HuH-7 (cell line): ENCODE results near the gene MYMX.
A peak's percentile ranks its signal among the peaks of the same experiment; 100 is the strongest.
"Not testable (repeated sequence)": the region's sequence is repeated elsewhere in the genome, so short reads cannot be mapped to it uniquely, and the experiment has no call there.

Experiments
- DNase-seq: peaks from one replicate; pipeline ENCODE4 v3.0.0; 2011; ENCODE audit warnings: low spot score

MYMX gene

DNA sequence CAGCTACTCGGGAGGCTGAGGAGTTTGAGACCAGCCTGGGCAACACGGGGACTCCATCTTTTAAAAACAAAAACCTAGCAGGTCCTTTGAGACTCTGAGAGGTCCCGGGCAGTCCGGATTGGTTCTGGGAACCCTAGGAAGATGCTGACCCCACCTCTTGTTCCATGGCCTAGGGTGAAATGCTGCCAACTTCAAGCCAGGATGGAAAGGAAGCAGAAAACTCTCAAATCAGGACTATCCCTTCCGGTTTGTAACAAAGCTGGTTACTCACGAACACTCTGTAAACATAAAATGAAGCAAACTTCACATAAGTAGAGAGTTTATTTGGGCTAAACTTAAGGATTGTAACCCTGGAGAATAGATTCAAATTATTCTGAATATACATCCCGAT lies 30.1 kb upstream of the MYMX start:
- DNase-seq, result no peak

GRCh38 chr6:44188819-44189218 lies 27.9 kb upstream of the MYMX start:
- no peak for DNase-seq

GRCh38 chr6:44189257-44189656 lies 27.5 kb upstream of the MYMX start:
- no peak for DNase-seq

DNA sequence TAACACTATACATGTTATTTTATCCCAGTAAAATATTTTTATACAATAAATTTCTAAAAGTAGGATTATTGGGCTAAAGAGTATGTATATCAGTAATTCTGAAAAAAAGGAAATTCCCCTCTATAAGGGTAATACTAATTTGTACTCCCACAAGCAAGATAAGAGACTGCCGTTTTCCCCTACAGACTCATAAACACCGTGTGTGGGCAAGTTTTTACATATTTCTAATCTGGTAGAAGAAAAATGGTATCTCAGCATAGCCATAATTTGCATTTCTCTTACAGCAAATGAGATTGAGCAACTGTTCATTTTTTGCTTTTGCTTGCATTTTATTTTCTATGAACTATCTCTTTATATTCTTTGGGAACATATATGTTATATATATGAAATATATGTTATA lies 26.0 kb upstream of the MYMX start:
- DNase-seq, result no peak

- no peak for DNase-seq
Measured at GRCh38 chr6:44192428-44193041, 24.2 kb upstream of the MYMX start.

DNA sequence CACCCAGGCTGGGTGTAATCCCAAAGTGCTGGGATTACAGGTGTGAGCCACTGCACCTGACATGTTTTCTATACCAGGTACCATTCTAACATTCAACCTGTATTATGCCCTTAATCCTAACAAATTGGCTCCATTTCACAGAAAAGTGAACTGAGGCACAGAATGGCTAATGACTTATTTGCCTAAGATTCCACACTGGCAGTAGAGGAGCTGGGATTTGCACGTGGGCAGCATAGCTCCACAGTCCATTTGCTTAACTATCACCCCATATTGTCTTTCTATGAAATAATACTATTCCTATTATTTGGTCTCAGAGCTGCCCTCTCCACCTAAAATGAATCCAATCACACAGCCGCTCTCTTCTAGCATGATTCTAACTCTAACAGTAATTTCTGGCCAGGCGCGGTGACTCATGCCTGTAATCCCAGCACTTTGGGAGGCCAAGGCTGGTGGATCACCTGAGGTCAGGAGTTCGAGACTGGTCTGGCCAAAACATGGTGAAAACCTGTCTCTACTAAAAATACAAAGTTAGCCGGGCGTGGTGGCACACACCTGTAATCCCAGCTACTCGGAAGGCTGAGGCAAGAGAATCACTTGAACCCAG lies 23.3 kb upstream of the MYMX start:
- no peak for DNase-seq

GRCh38 chr6:44194326-44194725 lies 22.4 kb upstream of the MYMX start:
- DNase-seq, result no peak

DNA sequence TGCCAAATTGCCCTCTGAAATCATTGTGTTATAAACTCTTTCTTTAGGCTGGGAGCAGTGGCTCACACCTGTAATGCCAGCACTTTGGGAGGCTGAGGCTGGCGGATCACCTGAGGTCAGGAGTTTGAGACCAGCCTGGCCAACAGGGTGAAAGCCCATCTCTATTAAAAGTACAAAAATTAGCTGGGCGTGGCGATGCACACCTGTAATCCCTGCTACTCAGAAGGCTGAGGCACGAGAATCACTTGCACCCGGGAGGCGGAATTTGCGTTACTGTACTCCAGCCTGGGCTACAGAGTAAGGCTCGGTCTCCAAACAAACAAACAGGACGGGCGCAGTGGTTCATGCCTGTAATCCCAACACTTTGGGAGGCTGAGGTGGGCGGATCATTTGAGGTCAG lies 20.4 kb upstream of the MYMX start:
- DNase-seq, result not testable (repeated sequence)

- no peak for DNase-seq
Measured at GRCh38 chr6:44198684-44199083, 18.0 kb upstream of the MYMX start.

- no peak for DNase-seq
Measured at GRCh38 chr6:44199883-44200282, 16.8 kb upstream of the MYMX start.

- DNase-seq, result no peak
Measured at GRCh38 chr6:44201200-44201599, 15.5 kb upstream of the MYMX start.

GRCh38 chr6:44201638-44202303 lies 15.0 kb upstream of the MYMX start:
- DNase-seq, result no peak

DNA sequence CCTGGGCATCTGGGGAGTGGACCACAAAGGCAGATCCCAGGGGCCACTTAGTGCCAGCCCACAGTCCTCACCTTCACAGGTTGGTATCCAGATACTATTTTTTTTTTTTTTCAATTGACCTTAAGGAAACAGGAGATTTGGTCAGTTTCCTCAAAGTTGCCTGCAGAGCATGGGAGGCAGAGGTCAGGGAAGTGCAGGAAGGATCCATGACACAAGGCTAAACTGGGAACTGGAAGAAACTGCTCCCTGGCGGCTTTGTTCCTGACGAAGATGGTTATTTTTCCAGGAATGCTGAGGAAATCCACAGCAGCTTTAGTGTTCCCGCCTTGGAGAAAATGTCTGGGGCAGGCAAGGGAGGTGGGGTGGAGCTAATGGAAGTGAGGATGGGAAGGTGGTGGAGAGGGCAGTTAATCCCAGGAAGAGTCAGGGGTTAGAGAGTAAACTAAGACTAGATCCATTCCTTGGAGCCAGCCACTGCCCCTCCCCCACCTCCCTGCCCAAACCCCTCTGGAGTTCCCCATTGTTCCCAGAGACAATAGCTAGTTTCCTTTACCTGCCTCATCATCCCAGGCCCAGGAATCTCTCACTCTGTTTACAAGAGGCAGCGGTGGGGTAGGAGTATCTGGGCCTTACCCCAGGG lies 14.3 kb upstream of the MYMX start:
- no peak for DNase-seq

GRCh38 chr6:44202972-44203750 lies 13.6 kb upstream of the MYMX start:
- DNase-seq, result no peak

GRCh38 chr6:44203955-44204354 lies 12.8 kb upstream of the MYMX start:
- no peak for DNase-seq

GRCh38 chr6:44207966-44208365 lies 8.8 kb upstream of the MYMX start:
- DNase-seq, result no peak

- no peak for DNase-seq
Measured at GRCh38 chr6:44211284-44211683, 5.4 kb upstream of the MYMX start.

DNA sequence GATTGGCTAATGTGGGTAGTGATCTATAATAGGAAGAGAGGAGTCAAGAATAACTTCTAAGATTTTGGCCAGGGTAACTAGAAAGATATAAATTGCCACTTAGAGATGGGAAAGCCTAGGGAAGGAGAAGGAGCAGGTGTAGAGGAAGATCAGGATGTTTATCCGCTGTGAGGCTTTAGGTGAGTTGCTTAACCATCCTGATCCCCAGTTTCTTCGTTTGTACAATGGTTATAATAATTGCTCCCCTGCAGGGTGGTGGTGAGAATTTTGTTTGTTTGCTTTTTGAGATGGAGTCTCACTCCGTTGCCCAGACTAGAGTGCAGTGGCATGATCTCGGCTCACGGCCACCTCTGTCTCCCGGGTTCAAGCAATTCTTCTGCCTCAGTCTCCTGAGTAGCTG lies 2.4 kb upstream of the MYMX start:
- DNase-seq, result no peak

DNA sequence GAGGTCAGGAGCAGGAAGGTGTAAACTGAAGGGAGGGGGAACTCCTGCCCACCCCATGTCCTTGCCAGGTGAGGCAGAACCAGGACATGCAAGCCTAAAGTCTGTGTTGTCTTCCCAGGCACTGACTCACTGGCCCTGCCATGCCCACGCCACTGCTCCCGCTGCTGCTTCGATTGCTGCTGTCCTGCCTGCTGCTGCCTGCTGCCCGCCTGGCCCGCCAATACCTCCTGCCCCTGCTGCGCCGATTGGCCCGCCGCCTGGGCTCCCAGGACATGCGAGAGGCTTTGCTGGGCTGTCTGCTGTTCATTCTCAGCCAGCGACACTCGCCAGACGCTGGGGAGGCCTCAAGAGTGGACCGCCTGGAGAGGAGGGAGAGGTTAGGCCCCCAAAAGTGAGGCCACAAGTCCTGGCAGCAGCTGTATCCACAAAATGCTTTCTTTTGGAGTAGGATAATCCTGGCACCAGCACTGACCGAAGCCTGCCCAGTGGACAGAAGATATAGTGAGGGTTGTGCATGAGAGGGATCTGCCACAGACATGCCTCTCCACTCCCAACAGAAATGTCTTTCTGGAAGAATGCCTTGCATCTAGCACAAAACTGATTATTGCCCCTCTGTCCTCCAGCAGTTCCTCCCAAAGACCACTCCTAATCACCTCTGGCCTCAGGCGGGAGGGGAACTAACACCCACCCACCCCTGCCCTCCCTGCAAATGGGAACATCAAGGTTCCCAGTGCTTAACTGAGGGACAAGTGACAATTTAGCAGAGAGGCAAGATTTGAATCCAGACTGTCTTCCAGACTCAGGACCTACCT lies 812 bp downstream of the MYMX start:
- DNase-seq, result no peak

- peak; percentile 78 for DNase-seq
Measured at GRCh38 chr6:44219053-44219814, 2.5 kb downstream of the MYMX start.
